IPS DF 6.9 (cell line): ENCODE data around the gene RB1.

Source experiments
- DNase-seq: peaks from one replicate; pipeline ENCODE4 v3.0.0-alpha.2; 2013; ENCODE audit warnings: low read depth, low spot score
- H3K27ac ChIP-seq: one replicate; pipeline ENCODE4 v1.5.1; 2013; ENCODE audit warnings: low read length, control low read depth
- H3K27me3 ChIP-seq: 2 replicates; pipeline ENCODE4 v1.6.1; 2013; ENCODE audit warnings: mild to moderate bottlenecking, low read length; ENCODE audit not compliant: control insufficient read depth, insufficient read depth
- H3K36me3 ChIP-seq: 2 replicates; pipeline ENCODE4 v1.6.1; 2013; ENCODE audit warnings: low read length; ENCODE audit not compliant: control insufficient read depth, insufficient read depth
- H3K4me1 ChIP-seq: 2 replicates; pipeline ENCODE4 v1.6.1; 2013; ENCODE audit warnings: low read length; ENCODE audit not compliant: control insufficient read depth, insufficient read depth
- H3K4me3 ChIP-seq: 2 replicates; pipeline ENCODE4 v1.5.1; 2013; ENCODE audit warnings: mild to moderate bottlenecking, low read length
- H3K9me3 ChIP-seq: 2 replicates; pipeline ENCODE4 v1.6.1; 2013; ENCODE audit warnings: low read length, inconsistent platforms; ENCODE audit not compliant: control insufficient read depth, insufficient read depth
- WGBS: extraction: QIAGEN DNeasy Blood & Tissue Kit; methylation state at CpG from one replicate; pipeline ENCODE4 v1.1.7; 2013; ENCODE audit warnings: mixed read lengths, missing lambda C conversion rate; ENCODE audit not compliant: insufficient read length, insufficient coverage; 5-methylcytosine and 5-hydroxymethylcytosine counted together

RB1 gene

DNA sequence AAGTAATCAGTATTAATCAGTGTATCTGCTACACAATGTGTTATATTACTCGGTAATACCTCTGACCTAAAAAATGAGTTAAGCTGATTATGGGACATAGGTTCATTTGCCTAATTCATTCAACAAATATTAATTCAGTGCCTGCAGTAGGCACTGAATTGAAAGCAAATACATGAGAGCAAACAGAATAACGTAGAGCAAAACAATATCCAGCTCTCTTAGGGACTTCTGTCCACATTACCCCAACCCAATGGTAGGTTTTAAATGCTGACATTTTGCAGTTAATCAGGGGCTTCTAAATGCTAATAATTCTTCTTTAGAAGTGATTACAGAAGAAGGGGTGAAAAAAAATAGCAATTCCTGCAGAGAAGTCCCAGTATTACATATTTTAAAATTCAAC is 224.4 kb downstream of the RB1 start:
- Histone ChIP-seq H3K4me1 (0 out of 2 replicates have a peak, but pooled peaks cover 2% of the 10 kb centered on the region), H3K27ac (no peak overlapping the region), H3K27me3 (no peaks in the 10 kb centered on the region), H3K4me3 (no peak overlapping the region), H3K9me3 (no peaks in the 10 kb centered on the region), H3K36me3 (no peaks in the 10 kb centered on the region)
- WGBS, result no CpG with 5 or more reads among the region's 2 CpGs
- no peak for DNase-seq

DNA sequence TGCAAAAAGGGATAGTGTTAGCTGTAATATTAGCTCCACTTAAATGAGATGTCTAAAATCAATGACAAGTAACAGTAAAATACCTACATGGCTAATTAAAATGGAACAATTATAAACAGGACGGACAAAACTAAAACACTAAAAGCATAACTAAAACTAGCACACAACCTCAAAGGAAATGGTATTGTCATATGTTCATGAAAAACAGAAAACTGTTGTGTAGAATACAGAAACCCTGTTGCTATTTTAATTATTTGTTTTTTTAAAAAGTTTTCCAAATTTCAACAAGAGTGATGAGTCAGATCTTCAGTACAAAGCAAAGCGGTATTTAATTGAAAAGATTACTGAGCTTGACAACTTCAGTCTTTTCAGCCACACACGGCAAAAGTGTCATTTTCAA is 225.2 kb downstream of the RB1 start:
- no peaks in the 10 kb centered on the region for H3K9me3 ChIP-seq
- H3K4me1 ChIP-seq, result 0 out of 2 replicates have a peak, but pooled peaks cover 2% of the 10 kb centered on the region
- no CpG with 5 or more reads among the region's 3 CpGs for WGBS
- H3K4me3 ChIP-seq, result no peak overlapping the region
- no peaks in the 10 kb centered on the region for H3K27me3 ChIP-seq
- DNase-seq, result no peak
- no peak overlapping the region for H3K27ac ChIP-seq
- no peaks in the 10 kb centered on the region for H3K36me3 ChIP-seq

DNA sequence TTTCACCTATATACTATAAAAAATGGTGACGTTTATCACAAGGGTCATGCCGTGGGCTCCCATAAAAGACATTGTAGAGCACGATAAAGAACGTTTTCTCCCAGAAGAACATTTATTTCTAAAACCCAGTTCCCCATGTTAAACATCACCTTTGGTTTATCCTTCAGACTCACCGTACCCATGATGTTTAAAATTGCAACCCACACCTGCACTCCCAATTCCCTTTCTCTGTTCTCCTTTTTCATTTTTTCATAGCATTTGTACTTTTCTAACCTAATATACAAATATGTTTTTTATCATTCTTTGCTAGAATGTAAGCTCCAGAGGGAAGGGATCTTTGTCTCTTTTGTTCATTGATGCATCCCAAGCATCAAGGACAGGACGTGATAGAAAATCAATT is 227.3 kb downstream of the RB1 start:
- H3K4me3 ChIP-seq, result no peak overlapping the region
- no peaks in the 10 kb centered on the region for H3K36me3 ChIP-seq
- no peak for DNase-seq
- no CpG with 5 or more reads among the region's 6 CpGs for WGBS
- H3K27ac ChIP-seq, result no peak overlapping the region
- no peaks in the 10 kb centered on the region for H3K9me3 ChIP-seq
- no peaks in the 10 kb centered on the region for H3K27me3 ChIP-seq
- H3K4me1 ChIP-seq, result 0 out of 2 replicates have a peak, but pooled peaks cover 2% of the 10 kb centered on the region
